T1000 (cell line): Measurements from ENCODE around the gene ALMS1.
"Not testable (repeated sequence)": the region's sequence is repeated elsewhere in the genome, so short reads cannot be mapped to it uniquely, and the experiment has no call there.

ENCODE experiments used
- DNase-seq: peaks from one replicate; lab custom pipeline; 2025; ENCODE audit warnings: mixed read lengths; lab: John Stamatoyannopoulos, UW

The ALMS1 gene

GRCh38 chr2:73516033-73516432 lies 130.4 kb downstream of the ALMS1 start:
- no peak for DNase-seq

- no peak for DNase-seq
These were observed 143.1 kb downstream of the ALMS1 start for GRCh38 chr2:73528688-73529087.

GRCh38 chr2:73530773-73531172 lies 145.1 kb downstream of the ALMS1 start:
- not testable (repeated sequence) for DNase-seq

GRCh38 chr2:73532381-73532780 lies 146.7 kb downstream of the ALMS1 start:
- DNase-seq, result no peak

GRCh38 chr2:73536133-73536840 lies 150.7 kb downstream of the ALMS1 start:
- no peak for DNase-seq

- DNase-seq, result not testable (repeated sequence)
These were observed 175.2 kb downstream of the ALMS1 start for GRCh38 chr2:73560875-73561274.

GRCh38 chr2:73561422-73561821 lies 175.8 kb downstream of the ALMS1 start:
- DNase-seq, result no peak

GRCh38 chr2:73564986-73565385 lies 179.3 kb downstream of the ALMS1 start:
- no peak for DNase-seq

- no peak for DNase-seq
These were observed 180.7 kb downstream of the ALMS1 start for GRCh38 chr2:73566288-73566878.

GRCh38 chr2:73575261-73575660 lies 189.6 kb downstream of the ALMS1 start:
- DNase-seq, result no peak

GRCh38 chr2:73582364-73582763 lies 196.7 kb downstream of the ALMS1 start:
- DNase-seq, result no peak

GRCh38 chr2:73588177-73588576 lies 202.5 kb downstream of the ALMS1 start:
- no peak for DNase-seq

GRCh38 chr2:73593680-73594079 lies 208.0 kb downstream of the ALMS1 start:
- no peak for DNase-seq

- no peak for DNase-seq
These were observed 208.6 kb downstream of the ALMS1 start for GRCh38 chr2:73594251-73594650.

GRCh38 chr2:73601780-73602179 lies 216.1 kb downstream of the ALMS1 start:
- no peak for DNase-seq

- not testable (repeated sequence) for DNase-seq
These were observed 217.5 kb downstream of the ALMS1 start for GRCh38 chr2:73603099-73603588.

GRCh38 chr2:73604589-73604988 lies 219.0 kb downstream of the ALMS1 start:
- not testable (repeated sequence) for DNase-seq

- no peak for DNase-seq
These were observed 224.5 kb downstream of the ALMS1 start for GRCh38 chr2:73610111-73610510.

GRCh38 chr2:73611193-73611592 lies 225.6 kb downstream of the ALMS1 start:
- DNase-seq, result no peak

GRCh38 chr2:73611867-73612266 lies 226.2 kb downstream of the ALMS1 start:
- DNase-seq, result no peak

- DNase-seq, result no peak
These were observed 228.5 kb downstream of the ALMS1 start for GRCh38 chr2:73614105-73614504.

GRCh38 chr2:73614997-73615396 lies 229.4 kb downstream of the ALMS1 start:
- no peak for DNase-seq

- DNase-seq, result not testable (repeated sequence)
These were observed 234.3 kb downstream of the ALMS1 start for GRCh38 chr2:73619925-73620324.

- not testable (repeated sequence) for DNase-seq
These were observed 238.4 kb downstream of the ALMS1 start for GRCh38 chr2:73624036-73624435.
